Measurements from ENCODE around the gene SLMAP.
A peak's percentile ranks its signal among the peaks of the same experiment; 100 is the strongest.

The SLMAP gene

GRCh38 chr3:57756528-57757401 is 656 bp downstream of the SLMAP start:
- peak overlapping the region; percentile 91 to 100 for H3K4me3 ChIP-seq (ENCODE audit: insufficient read depth in 1 of 2, low read depth in 1 of 2, low read length in 2 of 2)
- no peaks in the 10 kb centered on the region for H3K27me3 ChIP-seq (ENCODE audit: control insufficient read depth in 1 of 2, insufficient read depth in 1 of 2, low read length in 2 of 2)
- WGBS: under 1% methylated on average over 82 of the region's 84 CpGs
- no peak overlapping the region for H2AK5ac ChIP-seq (ENCODE audit: low read length, severe bottlenecking)
- peaks cover 2% of the 10 kb centered on the region for H3K79me1 ChIP-seq (replicated peaks; ENCODE audit: low read length, poor library complexity, severe bottlenecking)
- H3K18ac ChIP-seq (ENCODE audit: low read depth in 1 of 2, low read length in 2 of 2): peak overlapping the region; percentile 97 to 98
- H3K9me3 ChIP-seq (ENCODE audit: control insufficient read depth, low read length): no peaks in the 10 kb centered on the region
- peaks cover 8 to 19% of the 10 kb centered on the region in 2 experiments for H3K36me3 ChIP-seq (ENCODE audit: control insufficient read depth in 1 of 2, insufficient read depth in 2 of 2, low read depth in 1 of 2, low read length in 2 of 2)
- peak overlapping the region; percentile 78 for H2AFZ ChIP-seq (ENCODE audit: low read depth, low read length)
- H3K14ac ChIP-seq (ENCODE audit: low read length in 2 of 2): peak overlapping the region; percentile 90 to 99
- H4K91ac ChIP-seq (ENCODE audit: low read length): peak overlapping the region; percentile 98
- peak overlapping the region; percentile 89 for H2BK15ac ChIP-seq (ENCODE audit: low read depth, poor library complexity, severe bottlenecking)
- H3K4me2 ChIP-seq (ENCODE audit: low read length, poor library complexity, severe bottlenecking): peak overlapping the region; percentile 92
- DNase-seq: peak; percentile 71
- H3K4ac ChIP-seq (ENCODE audit: low read depth in 1 of 2, low read length in 2 of 2): peak overlapping the region; percentile 56 to 86
- peak overlapping the region; percentile 95 for H3K9ac ChIP-seq (ENCODE audit: low read length)
- H2BK5ac ChIP-seq (ENCODE audit: low read depth, low read length, poor library complexity, severe bottlenecking): peak overlapping the region; percentile 69
- H2BK12ac ChIP-seq (ENCODE audit: low read length in 2 of 2): no peak overlapping the region
- H3K4me1 ChIP-seq (ENCODE audit: control insufficient read depth, insufficient read depth, low read depth, low read length): peaks cover 7% of the 10 kb centered on the region
- peak overlapping the region; percentile 93 for H2BK120ac ChIP-seq (ENCODE audit: low read depth, low read length)
- H3K23ac ChIP-seq (ENCODE audit: low read length in 2 of 2): peak overlapping the region; percentile 48 to 87
- peak overlapping the region; percentile 88 for H3K27ac ChIP-seq (ENCODE audit: low read length, poor library complexity, severe bottlenecking)
- peak overlapping the region; percentile 99 for H4K8ac ChIP-seq (ENCODE audit: low read length)

- no peaks in the 10 kb centered on the region for H3K9me3 ChIP-seq (ENCODE audit: control insufficient read depth, low read length)
- 13% methylated on average over 26 of the region's 26 CpGs for WGBS
- H3K27ac ChIP-seq (ENCODE audit: low read length, poor library complexity, severe bottlenecking): no peak overlapping the region
- H4K91ac ChIP-seq (ENCODE audit: low read length): no peak overlapping the region
- peak overlapping the region; percentile 91 to 100 for H3K4me3 ChIP-seq (ENCODE audit: insufficient read depth in 1 of 2, low read depth in 1 of 2, low read length in 2 of 2)
- H2BK15ac ChIP-seq (ENCODE audit: low read depth, poor library complexity, severe bottlenecking): no peak overlapping the region
- H3K4me2 ChIP-seq (ENCODE audit: low read length, poor library complexity, severe bottlenecking): peak overlapping the region; percentile 92
- H2BK12ac ChIP-seq (ENCODE audit: low read length in 2 of 2): no peak overlapping the region
- H2BK5ac ChIP-seq (ENCODE audit: low read depth, low read length, poor library complexity, severe bottlenecking): no peak overlapping the region
- DNase-seq: peak; percentile 52
- H3K27me3 ChIP-seq (ENCODE audit: control insufficient read depth in 1 of 2, insufficient read depth in 1 of 2, low read length in 2 of 2): no peaks in the 10 kb centered on the region
- H3K18ac ChIP-seq (ENCODE audit: low read depth in 1 of 2, low read length in 2 of 2): no peak overlapping the region
- no peak overlapping the region for H4K8ac ChIP-seq (ENCODE audit: low read length)
- peak overlapping the region in 1 of 2 experiments; percentile 23 for H3K23ac ChIP-seq (ENCODE audit: low read length in 2 of 2)
- H3K79me1 ChIP-seq (replicated peaks; ENCODE audit: low read length, poor library complexity, severe bottlenecking): peaks cover 2% of the 10 kb centered on the region
- peaks cover 6% of the 10 kb centered on the region for H3K4me1 ChIP-seq (ENCODE audit: control insufficient read depth, insufficient read depth, low read depth, low read length)
- no peak overlapping the region for H2AFZ ChIP-seq (ENCODE audit: low read depth, low read length)
- H3K4ac ChIP-seq (ENCODE audit: low read depth in 1 of 2, low read length in 2 of 2): no peak overlapping the region
- peaks cover 8 to 19% of the 10 kb centered on the region in 2 experiments for H3K36me3 ChIP-seq (ENCODE audit: control insufficient read depth in 1 of 2, insufficient read depth in 2 of 2, low read depth in 1 of 2, low read length in 2 of 2)
- no peak overlapping the region for H2AK5ac ChIP-seq (ENCODE audit: low read length, severe bottlenecking)
- H2BK120ac ChIP-seq (ENCODE audit: low read depth, low read length): no peak overlapping the region
- peak overlapping the region; percentile 95 for H3K9ac ChIP-seq (ENCODE audit: low read length)
- no peak overlapping the region for H3K14ac ChIP-seq (ENCODE audit: low read length in 2 of 2)
These were observed 1.7 kb downstream of the SLMAP start for GRCh38 chr3:57757642-57758297.

- Histone ChIP-seq H3K14ac (ENCODE audit: low read length in 2 of 2) (no peak overlapping the region), H3K79me1 (replicated peaks; ENCODE audit: low read length, poor library complexity, severe bottlenecking) (peaks cover 4% of the 10 kb centered on the region), H3K4me2 (ENCODE audit: low read length, poor library complexity, severe bottlenecking) (no peak overlapping the region), H2AK5ac (ENCODE audit: low read length, severe bottlenecking) (no peak overlapping the region), H2AFZ (ENCODE audit: low read depth, low read length) (no peak overlapping the region), H3K4me3 (ENCODE audit: insufficient read depth in 1 of 2, low read depth in 1 of 2, low read length in 2 of 2) (peak overlapping the region in 1 of 2 experiments; percentile 91), H2BK15ac (ENCODE audit: low read depth, poor library complexity, severe bottlenecking) (no peak overlapping the region), H4K91ac (ENCODE audit: low read length) (no peak overlapping the region), H3K36me3 (ENCODE audit: control insufficient read depth in 1 of 2, insufficient read depth in 2 of 2, low read depth in 1 of 2, low read length in 2 of 2) (peaks cover 8 to 19% of the 10 kb centered on the region in 2 experiments), H3K27ac (ENCODE audit: low read length, poor library complexity, severe bottlenecking) (no peak overlapping the region), H3K23ac (ENCODE audit: low read length in 2 of 2) (no peak overlapping the region), H3K18ac (ENCODE audit: low read depth in 1 of 2, low read length in 2 of 2) (no peak overlapping the region), H3K9me3 (ENCODE audit: control insufficient read depth, low read length) (no peaks in the 10 kb centered on the region), H2BK12ac (ENCODE audit: low read length in 2 of 2) (no peak overlapping the region), H2BK120ac (ENCODE audit: low read depth, low read length) (no peak overlapping the region), H4K8ac (ENCODE audit: low read length) (no peak overlapping the region), H3K4ac (ENCODE audit: low read depth in 1 of 2, low read length in 2 of 2) (no peak overlapping the region), H2BK5ac (ENCODE audit: low read depth, low read length, poor library complexity, severe bottlenecking) (no peak overlapping the region), H3K4me1 (ENCODE audit: control insufficient read depth, insufficient read depth, low read depth, low read length) (peaks cover 7% of the 10 kb centered on the region), H3K27me3 (ENCODE audit: control insufficient read depth in 1 of 2, insufficient read depth in 1 of 2, low read length in 2 of 2) (no peaks in the 10 kb centered on the region), H3K9ac (ENCODE audit: low read length) (peak overlapping the region; percentile 95)
- 86% methylated on average over 1 of the region's 2 CpGs for WGBS
- DNase-seq: peak; percentile 10
These were observed 2.6 kb downstream of the SLMAP start for GRCh38 chr3:57758686-57759085.

- Histone ChIP-seq H2AFZ (ENCODE audit: low read depth, low read length) (no peak overlapping the region), H2AK5ac (ENCODE audit: low read length, severe bottlenecking) (no peak overlapping the region), H2BK120ac (ENCODE audit: low read depth, low read length) (no peak overlapping the region), H3K4me1 (ENCODE audit: control insufficient read depth, insufficient read depth, low read depth, low read length) (peaks cover 4% of the 10 kb centered on the region), H3K23ac (ENCODE audit: low read length in 2 of 2) (no peak overlapping the region), H4K8ac (ENCODE audit: low read length) (no peak overlapping the region), H3K4ac (ENCODE audit: low read depth in 1 of 2, low read length in 2 of 2) (no peak overlapping the region), H4K91ac (ENCODE audit: low read length) (no peak overlapping the region), H3K36me3 (ENCODE audit: control insufficient read depth in 1 of 2, insufficient read depth in 2 of 2, low read depth in 1 of 2, low read length in 2 of 2) (peaks cover 7 to 29% of the 10 kb centered on the region in 2 experiments), H3K9ac (ENCODE audit: low read length) (no peak overlapping the region), H2BK5ac (ENCODE audit: low read depth, low read length, poor library complexity, severe bottlenecking) (no peak overlapping the region), H3K27ac (ENCODE audit: low read length, poor library complexity, severe bottlenecking) (no peak overlapping the region), H3K14ac (ENCODE audit: low read length in 2 of 2) (no peak overlapping the region), H3K27me3 (ENCODE audit: control insufficient read depth in 1 of 2, insufficient read depth in 1 of 2, low read length in 2 of 2) (no peaks in the 10 kb centered on the region), H3K9me3 (ENCODE audit: control insufficient read depth, low read length) (no peaks in the 10 kb centered on the region), H3K18ac (ENCODE audit: low read depth in 1 of 2, low read length in 2 of 2) (no peak overlapping the region), H3K4me2 (ENCODE audit: low read length, poor library complexity, severe bottlenecking) (no peak overlapping the region), H2BK12ac (ENCODE audit: low read length in 2 of 2) (no peak overlapping the region), H3K79me1 (replicated peaks; ENCODE audit: low read length, poor library complexity, severe bottlenecking) (peaks cover 18% of the 10 kb centered on the region), H3K4me3 (ENCODE audit: insufficient read depth in 1 of 2, low read depth in 1 of 2, low read length in 2 of 2) (no peak overlapping the region), H2BK15ac (ENCODE audit: low read depth, poor library complexity, severe bottlenecking) (no peak overlapping the region)
- 98% methylated on average over 2 of the region's 2 CpGs for WGBS
- no peak for DNase-seq
These were observed 8.7 kb downstream of the SLMAP start for GRCh38 chr3:57764794-57765193.

Data from mesenchymal stem cell (in vitro differentiated cells and primary cell).